GM12891 (cell line): ENCODE measurements around the gene ZNF540.
"Not testable (repeated sequence)": the region's sequence is repeated elsewhere in the genome, so short reads cannot be mapped to it uniquely, and the experiment has no call there.

ENCODE experiments used
- POLR2A ChIP-seq: IDR thresholded peaks from 2 replicates; pipeline ENCODE4 v1.6.1; 2011; ENCODE audit warnings: low read depth, low read length, control low read depth
- TAF1 ChIP-seq: IDR thresholded peaks from 2 replicates; pipeline ENCODE4 v1.6.1; 2011; ENCODE audit warnings: low read depth, low read length, control low read depth

DNA sequence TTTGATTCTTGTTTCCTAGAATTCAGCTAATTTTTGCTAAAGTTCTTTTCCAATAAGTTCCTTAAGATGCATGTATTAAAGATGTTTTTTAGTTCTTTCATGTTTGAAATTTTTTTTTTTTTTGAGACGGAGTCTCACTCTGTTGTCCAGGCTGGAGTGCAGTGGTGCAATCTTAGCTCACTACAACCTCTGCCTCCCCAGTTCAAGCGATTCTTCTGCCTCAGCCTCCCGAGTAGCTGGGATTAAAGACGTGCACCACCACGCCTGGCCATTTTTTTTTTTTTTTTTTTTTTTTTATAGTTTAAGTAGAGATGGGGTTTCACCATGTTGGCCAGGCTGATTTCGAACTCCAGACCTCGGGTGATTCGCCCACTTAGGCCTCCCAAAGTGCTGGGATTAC lies 62.5 kb downstream of the ZNF540 start:
- TF ChIP-seq TAF1, POLR2A: not testable (repeated sequence)
